ENCODE results near the gene CGRRF1.

Gene CGRRF1

GRCh38 chr14:54580933-54581332, 71.2 kb downstream of the CGRRF1 start:
- DNase-seq, result no peak

GRCh38 chr14:54582334-54582733, 72.6 kb downstream of the CGRRF1 start:
- DNase-seq, result no peak

- no peak for DNase-seq
Measured at GRCh38 chr14:54584097-54584496, 74.4 kb downstream of the CGRRF1 start.

- DNase-seq, result no peak
Measured at GRCh38 chr14:54585214-54585613, 75.5 kb downstream of the CGRRF1 start.
